K562 (cell line): ENCODE results near the gene SMIM29. TPM values are rescaled to one million over a fixed set of nuclear protein-coding genes. Genes with fewer than 3 reads are reported as not detected.

Experiments used
- PBX2 ChIP-seq, 2 experiments: IDR thresholded peaks in 1 of 2; conservative IDR thresholded peaks in 1 of 2; 2 replicates each; pipeline ENCODE4 v1.6.1; 2016; ENCODE audit warnings: low read depth in 2 of 2, mild to moderate bottlenecking in 1 of 2, missing compliant biosample characterization in 1 of 2, missing genetic modification characterization in 1 of 2, moderate library complexity in 1 of 2
- REST ChIP-seq, 2 experiments: fragments of 450-650 bp; formaldehyde crosslinking in 1 of 2; IDR thresholded peaks; 2 replicates each; pipeline versions ENCODE4 v1.4.0 to v1.6.1; 2014 to 2020; ENCODE audit warnings: mild to moderate bottlenecking in 2 of 2, borderline replicate concordance in 1 of 2, low read depth in 1 of 2
- polyA plus RNA-seq, 8 experiments: library from polyadenylated mRNA; depleted of rRNA in 4 of 8; stranded (reverse) in 5 of 8; unstranded in 3 of 8; fragments of >200 nt; fragmentation: Nextera tagmentation in 2 of 8; fragmentation: Illumina TruSeq in 1 of 8; extraction: Ambion mirVana in 2 of 8; extraction: Trizol in 1 of 8; gene quantifications; 2 replicates each; pipeline versions ENCODE4 v1.2.1 to v1.2.3, GENCODE V29; 2011 to 2014; ENCODE audit warnings: inconsistent platforms in 1 of 8, missing spikeins in 1 of 8
- total RNA-seq, 7 experiments: library from RNA; depleted of rRNA in 6 of 7; stranded (reverse); fragments of >200 nt in 6 of 7; fragmentation: Illumina TruSeq in 2 of 7; extraction: Trizol in 2 of 7; gene quantifications; 2 replicates each; pipeline versions ENCODE4 v1.2.1 to v1.2.3, GENCODE V29; 2011 to 2021; ENCODE audit warnings: low replicate concordance in 1 of 7

The SMIM29 gene
- total and polyA plus RNA-seq, 9 of the 15 experiments (the other 6 are each of a cell fraction or from before 2014, with no cell fraction given) = 6.5 to 36.7 (median 20.9) TPM

GRCh38 chr6:34232901-34233300 lies 15.9 kb downstream of the SMIM29 start (continued):
- no peak for TF ChIP-seq PBX2 (CRISPR knock-in tag; IDR thresholded peaks at IDR 0.05; ENCODE audit: low read depth)
- TF ChIP-seq PBX2 (tag; conservative IDR thresholded peaks at IDR 0.05; ENCODE audit: low read depth) = no peak
- no peak for TF ChIP-seq REST (IDR thresholded peaks at IDR 0.05; ENCODE audit: borderline replicate concordance)
- no peak for TF ChIP-seq REST (CRISPR knock-in tag; IDR thresholded peaks at IDR 0.05; ENCODE audit: low read depth)
